Activated naive CD8-positive, alpha-beta T cell treated with anti-CD3 and anti-CD28 coated beads, Interleukin-2, amount 50 U/mL, for 24 hours (primary cell): ENCODE measurements around the gene PLCD1.
"Not testable (repeated sequence)": the region's sequence is repeated elsewhere in the genome, so short reads cannot be mapped to it uniquely, and the experiment has no call there.

Source experiments
- ATAC-seq: fragments of 150-1000 bp; cut with Tn5 transposase; one replicate; pipeline ENCODE4 v1.10.0; 2021
- DNase-seq: peaks from one replicate; pipeline ENCODE4 v3.0.0; 2021
- H3K27ac Mint-ChIP-seq: one replicate; pipeline ENCODE4 v1.8.0; 2021; ENCODE audit warnings: mild to moderate bottlenecking, mixed read lengths
- H3K27me3 Mint-ChIP-seq: one replicate; pipeline ENCODE4 v1.8.0; 2021; ENCODE audit warnings: mixed read lengths
- H3K36me3 Mint-ChIP-seq: one replicate; pipeline ENCODE4 v1.8.0; 2021; ENCODE audit warnings: low read depth, mixed read lengths
- H3K4me1 Mint-ChIP-seq: one replicate; pipeline ENCODE4 v1.8.0; 2021; ENCODE audit warnings: mixed read lengths
- H3K4me3 Mint-ChIP-seq: one replicate; pipeline ENCODE4 v1.8.0; 2021; ENCODE audit warnings: mild to moderate bottlenecking, moderate library complexity, mixed read lengths
- H3K9me3 Mint-ChIP-seq: one replicate; pipeline ENCODE4 v1.8.0; 2021; ENCODE audit warnings: mixed read lengths

Gene PLCD1

GRCh38 chr3:38046821-38047220 is 17.4 kb upstream of the PLCD1 start:
- H3K9me3 Mint-ChIP-seq: no peaks in the 10 kb centered on the region
- no peaks in the 10 kb centered on the region for H3K36me3 Mint-ChIP-seq
- H3K27ac Mint-ChIP-seq: no peak overlapping the region
- ATAC-seq (no peak), DNase-seq (no peak)
- no peak overlapping the region for H3K4me3 Mint-ChIP-seq
- peaks cover 1% of the 10 kb centered on the region for H3K27me3 Mint-ChIP-seq
- no peaks in the 10 kb centered on the region for H3K4me1 Mint-ChIP-seq

GRCh38 chr3:38046027-38046426 is 16.6 kb upstream of the PLCD1 start:
- no peaks in the 10 kb centered on the region for H3K9me3 Mint-ChIP-seq
- H3K36me3 Mint-ChIP-seq: no peaks in the 10 kb centered on the region
- H3K4me1 Mint-ChIP-seq: no peaks in the 10 kb centered on the region
- H3K4me3 Mint-ChIP-seq: no peak overlapping the region
- no peak overlapping the region for H3K27ac Mint-ChIP-seq
- no peak for ATAC-seq
- DNase-seq: no peak
- peaks cover 1% of the 10 kb centered on the region for H3K27me3 Mint-ChIP-seq

DNA sequence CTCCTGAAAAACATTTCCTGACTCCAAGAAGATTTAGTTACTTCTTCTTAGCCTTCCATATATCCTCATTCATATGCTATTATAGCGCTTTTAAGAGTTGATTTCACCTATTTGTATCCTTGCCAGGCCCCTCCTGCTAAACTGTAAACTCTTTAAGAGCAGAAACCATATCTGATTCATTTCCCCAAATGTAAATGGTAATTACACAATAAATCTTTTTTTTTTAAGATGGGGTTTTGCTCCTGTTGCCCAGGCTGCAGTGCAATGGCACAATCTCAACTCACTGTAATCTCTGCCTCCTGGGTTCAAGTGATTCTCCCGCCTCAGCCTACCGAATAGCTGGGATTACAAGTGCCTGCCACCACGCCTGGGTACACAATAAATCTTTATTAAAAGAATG is 14.0 kb upstream of the PLCD1 start:
- Mint-ChIP-seq H3K27me3 (peaks cover 4% of the 10 kb centered on the region), H3K4me3 (no peak overlapping the region), H3K4me1 (peaks cover 21% of the 10 kb centered on the region), H3K9me3 (no peaks in the 10 kb centered on the region), H3K36me3 (no peaks in the 10 kb centered on the region), H3K27ac (no peak overlapping the region)
- no peak for ATAC-seq
- no peak for DNase-seq

DNA sequence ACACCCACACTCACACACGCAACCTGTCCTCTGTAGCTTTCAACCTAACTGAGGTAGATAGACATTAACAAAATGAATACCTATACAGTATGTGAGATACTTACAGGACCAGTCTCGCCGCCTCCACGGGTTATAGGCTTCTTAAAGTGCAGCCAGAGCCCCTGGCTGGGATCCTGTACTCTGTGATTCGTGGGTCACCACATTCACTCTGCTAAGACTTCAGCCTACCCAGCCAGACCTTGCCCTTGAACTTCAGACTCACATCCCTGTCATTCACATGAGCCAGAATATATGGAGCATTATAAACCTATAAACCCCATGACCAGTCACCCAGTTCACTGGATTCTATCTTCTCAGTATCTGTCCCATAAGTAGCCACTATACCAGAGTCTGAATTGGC is 11.0 kb upstream of the PLCD1 start:
- H3K9me3 Mint-ChIP-seq: peaks cover 7% of the 10 kb centered on the region
- H3K27ac Mint-ChIP-seq: peak overlapping the region; percentile 83
- peaks cover 4% of the 10 kb centered on the region for H3K27me3 Mint-ChIP-seq
- peak overlapping the region; percentile 52 for H3K4me3 Mint-ChIP-seq
- peaks cover 28% of the 10 kb centered on the region for H3K4me1 Mint-ChIP-seq
- DNase-seq: no peak
- peaks cover 7% of the 10 kb centered on the region for H3K36me3 Mint-ChIP-seq
- ATAC-seq: no peak

GRCh38 chr3:38039899-38040261 is 10.4 kb upstream of the PLCD1 start:
- Mint-ChIP-seq H3K27ac (peak overlapping the region; percentile 83), H3K36me3 (peaks cover 7% of the 10 kb centered on the region), H3K4me3 (peak overlapping the region; percentile 52), H3K9me3 (peaks cover 7% of the 10 kb centered on the region), H3K4me1 (peaks cover 28% of the 10 kb centered on the region), H3K27me3 (peaks cover 4% of the 10 kb centered on the region)
- ATAC-seq (peak; percentile 25), DNase-seq (no peak)

DNA sequence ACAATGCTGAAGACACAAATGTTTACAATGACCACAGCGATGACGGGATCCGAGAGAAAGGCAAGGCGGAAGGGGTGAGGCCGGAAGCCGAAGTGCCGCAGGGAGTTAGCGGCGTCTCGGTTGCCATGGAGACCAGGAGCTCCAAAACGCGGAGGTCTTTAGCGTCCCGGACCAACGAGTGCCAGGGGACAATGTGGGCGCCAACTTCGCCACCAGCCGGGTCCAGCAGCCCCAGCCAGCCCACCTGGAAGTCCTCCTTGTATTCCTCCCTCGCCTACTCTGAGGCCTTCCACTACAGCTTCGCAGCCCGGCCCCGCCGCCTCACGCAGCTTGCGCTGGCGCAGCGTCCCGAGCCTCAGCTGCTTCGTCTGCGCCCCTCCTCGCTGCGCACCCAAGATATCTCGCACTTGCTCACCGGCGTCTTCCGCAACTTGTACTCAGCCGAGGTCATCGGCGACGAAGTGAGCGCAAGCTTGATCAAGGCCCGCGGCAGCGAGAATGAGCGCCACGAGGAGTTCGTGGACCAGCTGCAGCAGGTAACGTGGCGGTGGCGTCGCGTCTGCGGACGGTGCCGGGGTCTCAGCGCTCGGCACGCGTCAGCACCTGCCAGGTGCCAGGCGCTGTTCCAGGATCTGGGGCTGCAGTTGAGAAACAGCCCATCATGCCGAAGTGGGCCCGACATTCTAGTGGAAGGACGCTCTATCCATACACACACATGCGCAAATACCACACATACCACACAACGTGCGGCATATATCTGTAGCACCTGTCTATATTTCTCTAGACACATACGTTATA is 9.9 kb upstream of the PLCD1 start, which contains the start of gene DLEC1:
Gene DLEC1, plus strand, starts transcription at position 108 of the 798 bp plus-strand sequence. Its CDS starts 18 bp downstream, at position 126.
- Mint-ChIP-seq H3K27me3 (peaks cover 4% of the 10 kb centered on the region), H3K36me3 (peaks cover 7% of the 10 kb centered on the region), H3K4me1 (peaks cover 28% of the 10 kb centered on the region), H3K27ac (peak within 1 kb of the TSS; percentile 83), H3K9me3 (peaks cover 7% of the 10 kb centered on the region), H3K4me3 (peak within 1 kb of the TSS; percentile 52)
- DNase-seq (peak; percentile 83), ATAC-seq (peak; percentile 66)

DNA sequence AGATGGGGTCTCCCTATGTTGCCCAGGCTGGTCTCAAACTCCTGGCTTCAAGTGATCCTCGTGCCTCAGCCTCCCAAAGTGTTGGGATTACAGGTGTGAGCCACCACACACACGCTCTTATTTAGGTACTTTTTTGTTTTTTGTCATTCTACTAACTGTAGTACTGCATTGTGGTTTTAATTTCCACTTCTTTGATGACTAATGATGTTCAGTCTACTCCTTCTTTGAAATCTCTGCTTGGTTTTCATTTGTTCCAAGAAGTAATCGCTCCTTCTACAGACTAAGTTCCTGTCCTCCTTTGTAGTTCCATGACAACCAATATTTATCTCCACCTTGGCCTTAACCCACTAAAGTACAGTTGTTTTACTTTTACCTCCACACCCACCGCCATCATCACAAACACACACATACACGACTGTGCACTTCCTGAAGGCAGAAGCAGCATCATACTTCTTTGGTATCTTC is 9.0 kb upstream of the PLCD1 start:
- Mint-ChIP-seq H3K9me3 (peaks cover 7% of the 10 kb centered on the region), H3K27ac (peak overlapping the region; percentile 83), H3K27me3 (peaks cover 5% of the 10 kb centered on the region), H3K4me3 (peak overlapping the region; percentile 52), H3K36me3 (peaks cover 7% of the 10 kb centered on the region), H3K4me1 (peaks cover 28% of the 10 kb centered on the region)
- ATAC-seq (peak; percentile 81), DNase-seq (no peak)

GRCh38 chr3:38036906-38037305 is 7.5 kb upstream of the PLCD1 start:
- Mint-ChIP-seq H3K4me3 (no peak overlapping the region), H3K36me3 (peaks cover 7% of the 10 kb centered on the region), H3K27ac (no peak overlapping the region), H3K9me3 (peaks cover 7% of the 10 kb centered on the region), H3K27me3 (peaks cover 8% of the 10 kb centered on the region), H3K4me1 (peaks cover 28% of the 10 kb centered on the region)
- DNase-seq: no peak
- ATAC-seq: no peak

GRCh38 chr3:38036286-38036685 is 6.8 kb upstream of the PLCD1 start:
- ATAC-seq (no peak), DNase-seq (no peak)
- H3K27ac Mint-ChIP-seq: no peak overlapping the region
- H3K4me1 Mint-ChIP-seq: peaks cover 32% of the 10 kb centered on the region
- H3K9me3 Mint-ChIP-seq: peaks cover 7% of the 10 kb centered on the region
- peaks cover 7% of the 10 kb centered on the region for H3K36me3 Mint-ChIP-seq
- no peak overlapping the region for H3K4me3 Mint-ChIP-seq
- H3K27me3 Mint-ChIP-seq: peaks cover 8% of the 10 kb centered on the region

GRCh38 chr3:38034335-38034734 is 4.9 kb upstream of the PLCD1 start:
- peaks cover 28% of the 10 kb centered on the region for H3K4me1 Mint-ChIP-seq
- not testable (repeated sequence) for H3K9me3 Mint-ChIP-seq, H3K36me3 Mint-ChIP-seq, H3K4me3 Mint-ChIP-seq, H3K27ac Mint-ChIP-seq, ATAC-seq, DNase-seq
- H3K27me3 Mint-ChIP-seq: peaks cover 11% of the 10 kb centered on the region

DNA sequence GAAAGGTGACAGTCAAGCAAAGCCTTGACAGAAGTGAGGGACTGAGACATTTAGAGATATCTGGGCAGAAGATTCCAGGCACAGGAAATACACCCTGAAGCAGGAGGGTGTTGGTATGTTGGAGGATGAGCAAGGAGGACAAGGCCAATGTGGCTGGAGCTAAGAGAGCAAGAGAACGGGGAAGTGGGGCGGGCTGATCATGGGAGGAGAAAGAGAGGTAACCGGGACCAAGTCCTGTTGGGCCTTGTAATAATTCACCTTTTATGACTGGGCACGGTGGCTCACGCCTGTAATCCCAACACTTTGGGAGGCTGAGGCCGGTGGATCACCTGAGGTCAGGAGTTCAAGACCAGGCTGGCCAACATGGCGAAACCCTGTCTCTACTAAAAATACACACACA is 4.1 kb upstream of the PLCD1 start:
- Mint-ChIP-seq H3K4me1 (peaks cover 20% of the 10 kb centered on the region), H3K27me3 (peaks cover 13% of the 10 kb centered on the region)
- DNase-seq, H3K27ac Mint-ChIP-seq, H3K4me3 Mint-ChIP-seq, H3K9me3 Mint-ChIP-seq, H3K36me3 Mint-ChIP-seq, ATAC-seq: not testable (repeated sequence)

DNA sequence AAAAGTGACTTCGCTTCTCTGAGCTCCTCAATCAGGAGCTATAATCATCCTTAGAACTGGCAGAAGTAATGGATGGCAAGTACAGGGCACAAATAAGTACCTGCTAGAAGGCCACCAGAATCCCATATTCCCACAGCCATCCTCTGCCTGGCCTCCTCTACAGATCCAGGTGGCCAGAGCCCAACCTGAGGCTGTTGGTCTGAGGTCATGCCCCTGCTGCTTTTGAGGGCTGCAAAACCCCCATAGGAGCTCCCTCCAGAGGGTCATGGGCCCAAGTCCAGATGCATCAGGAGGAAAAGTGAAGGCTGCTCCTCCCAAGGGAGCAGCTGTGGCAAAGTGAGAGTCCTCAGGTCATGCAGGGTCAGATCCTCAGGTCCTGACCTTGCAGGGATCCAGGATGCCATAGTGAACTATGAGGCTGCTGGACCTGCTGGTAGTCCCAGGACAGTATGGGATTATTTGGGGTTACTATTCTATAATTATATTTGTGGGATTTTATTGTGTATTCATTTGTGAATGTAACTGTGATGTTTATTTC is 3.0 kb upstream of the PLCD1 start:
- H3K9me3 Mint-ChIP-seq: no peaks in the 10 kb centered on the region
- no peak for DNase-seq
- peaks cover 22% of the 10 kb centered on the region for H3K27me3 Mint-ChIP-seq
- H3K36me3 Mint-ChIP-seq: no peaks in the 10 kb centered on the region
- no peak overlapping the region for H3K4me3 Mint-ChIP-seq
- ATAC-seq: no peak
- peaks cover 15% of the 10 kb centered on the region for H3K4me1 Mint-ChIP-seq
- H3K27ac Mint-ChIP-seq: no peak overlapping the region

GRCh38 chr3:38031022-38031994 is 1.9 kb upstream of the PLCD1 start:
- H3K27me3 Mint-ChIP-seq: peaks cover 22% of the 10 kb centered on the region
- ATAC-seq: peak; percentile 73
- peak; percentile 33 for DNase-seq
- no peaks in the 10 kb centered on the region for H3K36me3 Mint-ChIP-seq
- no peak overlapping the region for H3K27ac Mint-ChIP-seq
- H3K4me3 Mint-ChIP-seq: no peak overlapping the region
- H3K4me1 Mint-ChIP-seq: peaks cover 15% of the 10 kb centered on the region
- no peaks in the 10 kb centered on the region for H3K9me3 Mint-ChIP-seq
